OCI-LY3 (cell line): ENCODE results near the gene MYO16.

Experiments used
- H2AFZ ChIP-seq: fragments of 200-600, 300-600 bp; shearing (Covaris generic); 2 replicates; pipeline ENCODE4 v1.6.0; 2014; ENCODE audit warnings: antibody characterized with exemption, low read depth, low read length
- H3K27ac ChIP-seq: fragments of 200-600, 300-600 bp; sonication (generic); 2 replicates; pipeline ENCODE4 v1.5.1; 2014; ENCODE audit warnings: mild to moderate bottlenecking, low read length, moderate library complexity, mixed read lengths
- H3K27me3 ChIP-seq: fragments of 200-600, 300-600 bp; sonication (generic); 2 replicates; pipeline ENCODE4 v1.6.1; 2014; ENCODE audit warnings: low read depth, low read length, mixed read lengths
- H3K36me3 ChIP-seq: fragments of 200-600, 300-600 bp; sonication (generic); replicated peaks from 2 replicates; pipeline ENCODE3; 2014; ENCODE audit warnings: low read depth, low read length, mixed read lengths
- H3K4me1 ChIP-seq: fragments of 300-600, 200-600 bp; sonication (generic); 2 replicates; pipeline ENCODE4 v1.6.1; 2014; ENCODE audit warnings: low read length, mixed read lengths
- H3K4me2 ChIP-seq: fragments of 200-600, 300-600 bp; sonication (generic); 2 replicates; pipeline ENCODE4 v1.6.1; 2014; ENCODE audit warnings: low read length, mixed read lengths
- H3K4me3 ChIP-seq: fragments of 300-600, 200-600 bp; sonication (generic); 2 replicates; pipeline ENCODE4 v1.5.1; 2014; ENCODE audit warnings: antibody characterized with exemption, mild to moderate bottlenecking, low read length, moderate library complexity
- H3K79me2 ChIP-seq: fragments of 300-600, 200-600 bp; shearing (Covaris generic); 2 replicates; pipeline ENCODE4 v1.6.1; 2014; ENCODE audit warnings: mild to moderate bottlenecking, low read length, mixed read lengths
- H3K9ac ChIP-seq: fragments of 300-600, 200-600 bp; shearing (Covaris generic); 2 replicates; pipeline ENCODE4 v1.6.0; 2014; ENCODE audit warnings: mild to moderate bottlenecking, low read length, moderate library complexity
- H3K9me3 ChIP-seq: fragments of 200-600, 300-600 bp; shearing (Covaris generic); 2 replicates; pipeline ENCODE4 v1.6.1; 2014; ENCODE audit warnings: low read length, mixed read lengths; ENCODE audit not compliant: insufficient read depth
- H4K20me1 ChIP-seq: fragments of 200-600, 300-600 bp; sonication (generic); 2 replicates; pipeline ENCODE4 v1.6.1; 2016; ENCODE audit warnings: low read length, mixed read lengths; ENCODE audit not compliant: insufficient read depth
- EZH2phosphoT487 ChIP-seq: fragments of 200-600 bp; shearing (Covaris generic); IDR thresholded peaks from 2 replicates; pipeline ENCODE4 v1.6.1; 2018; ENCODE audit warnings: antibody characterized with exemption, mixed run types, low read depth
- TF ChIP-seq, protein P1 (sequence below): fragments of 200-600, 300-600 bp; sonication (generic); IDR thresholded peaks from 2 replicates; pipeline ENCODE4 v1.5.1; 2014; ENCODE audit warnings: antibody characterized with exemption, low read length, low read depth

MYO16 gene

DNA sequence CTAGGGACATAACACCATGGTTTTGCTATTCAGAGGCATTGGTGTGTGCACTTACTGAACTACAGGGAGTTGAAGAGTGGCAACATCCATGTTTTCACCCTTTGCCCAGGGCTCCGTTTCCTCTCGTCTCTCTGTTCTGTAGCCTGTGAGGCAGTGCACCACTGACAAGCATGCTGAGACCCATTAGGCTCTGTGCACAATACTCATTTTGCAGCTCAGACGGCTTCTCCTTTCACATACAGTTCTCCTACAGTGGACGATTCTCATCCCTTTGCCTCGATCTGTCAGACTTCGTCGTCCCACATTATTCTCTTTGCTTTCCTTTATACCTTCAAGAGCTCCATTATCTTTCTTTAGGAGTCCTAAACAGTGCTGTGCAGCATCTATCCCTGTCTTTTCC lies 403.7 kb downstream of the MYO16 start:
- no peak overlapping the region for H3K27ac ChIP-seq
- no peak overlapping the region for H3K4me2 ChIP-seq
- no peak overlapping the region for H2AFZ ChIP-seq
- no peaks in the 10 kb centered on the region for H4K20me1 ChIP-seq
- H3K27me3 ChIP-seq: no peaks in the 10 kb centered on the region
- H3K4me3 ChIP-seq: no peak overlapping the region
- no peaks in the 10 kb centered on the region for H3K4me1 ChIP-seq
- no peaks in the 10 kb centered on the region for H3K36me3 ChIP-seq
- no peaks in the 10 kb centered on the region for H3K9me3 ChIP-seq
- H3K9ac ChIP-seq: no peak overlapping the region
- no peaks in the 10 kb centered on the region for H3K79me2 ChIP-seq
- TF ChIP-seq, protein P1, sequence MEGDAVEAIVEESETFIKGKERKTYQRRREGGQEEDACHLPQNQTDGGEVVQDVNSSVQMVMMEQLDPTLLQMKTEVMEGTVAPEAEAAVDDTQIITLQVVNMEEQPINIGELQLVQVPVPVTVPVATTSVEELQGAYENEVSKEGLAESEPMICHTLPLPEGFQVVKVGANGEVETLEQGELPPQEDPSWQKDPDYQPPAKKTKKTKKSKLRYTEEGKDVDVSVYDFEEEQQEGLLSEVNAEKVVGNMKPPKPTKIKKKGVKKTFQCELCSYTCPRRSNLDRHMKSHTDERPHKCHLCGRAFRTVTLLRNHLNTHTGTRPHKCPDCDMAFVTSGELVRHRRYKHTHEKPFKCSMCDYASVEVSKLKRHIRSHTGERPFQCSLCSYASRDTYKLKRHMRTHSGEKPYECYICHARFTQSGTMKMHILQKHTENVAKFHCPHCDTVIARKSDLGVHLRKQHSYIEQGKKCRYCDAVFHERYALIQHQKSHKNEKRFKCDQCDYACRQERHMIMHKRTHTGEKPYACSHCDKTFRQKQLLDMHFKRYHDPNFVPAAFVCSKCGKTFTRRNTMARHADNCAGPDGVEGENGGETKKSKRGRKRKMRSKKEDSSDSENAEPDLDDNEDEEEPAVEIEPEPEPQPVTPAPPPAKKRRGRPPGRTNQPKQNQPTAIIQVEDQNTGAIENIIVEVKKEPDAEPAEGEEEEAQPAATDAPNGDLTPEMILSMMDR: no peak
- no peak for TF ChIP-seq EZH2phosphoT487

- Histone ChIP-seq H3K4me3 (no peak overlapping the region), H3K4me1 (no peaks in the 10 kb centered on the region), H4K20me1 (no peaks in the 10 kb centered on the region), H2AFZ (no peak overlapping the region), H3K27ac (no peak overlapping the region), H3K27me3 (no peaks in the 10 kb centered on the region), H3K36me3 (no peaks in the 10 kb centered on the region), H3K9ac (no peak overlapping the region), H3K4me2 (no peak overlapping the region), H3K9me3 (no peaks in the 10 kb centered on the region), H3K79me2 (no peaks in the 10 kb centered on the region)
- TF ChIP-seq, protein P1: no peak
- TF ChIP-seq EZH2phosphoT487: no peak
Observed at GRCh38 chr13:109036078-109036780, 406.8 kb downstream of the MYO16 start.

- Histone ChIP-seq H2AFZ (no peak overlapping the region), H4K20me1 (no peaks in the 10 kb centered on the region), H3K4me1 (no peaks in the 10 kb centered on the region), H3K4me2 (no peak overlapping the region), H3K79me2 (no peaks in the 10 kb centered on the region), H3K27ac (no peak overlapping the region), H3K36me3 (no peaks in the 10 kb centered on the region), H3K9ac (no peak overlapping the region), H3K4me3 (no peak overlapping the region), H3K9me3 (no peaks in the 10 kb centered on the region), H3K27me3 (no peaks in the 10 kb centered on the region)
- TF ChIP-seq, protein P1: no peak
- TF ChIP-seq EZH2phosphoT487: no peak
Observed at GRCh38 chr13:109043636-109044035, 414.2 kb downstream of the MYO16 start.

DNA sequence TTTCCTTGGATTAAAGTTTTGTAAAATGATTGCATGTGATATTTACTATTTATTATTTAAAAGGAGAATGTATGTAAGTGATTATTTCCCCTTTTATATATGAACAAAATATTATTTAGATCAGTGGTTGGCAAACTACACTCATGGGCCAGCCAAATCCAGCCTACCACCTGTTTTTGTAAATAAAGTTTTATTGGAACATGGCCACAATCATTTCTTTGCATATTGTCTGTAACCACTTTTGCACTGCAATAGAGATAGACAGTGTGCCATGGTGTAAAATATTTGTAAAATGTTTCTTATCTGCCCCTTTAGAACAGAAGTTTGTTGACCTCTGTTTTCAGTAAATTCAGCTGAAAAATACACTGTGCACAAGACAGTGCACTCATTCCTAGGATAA lies 426.4 kb downstream of the MYO16 start:
- Histone ChIP-seq H4K20me1 (no peaks in the 10 kb centered on the region), H3K4me3 (no peak overlapping the region)

More for the DNA sequence above, 426.4 kb downstream of the MYO16 start:
- H3K27ac ChIP-seq: no peak overlapping the region
- no peak overlapping the region for H3K9ac ChIP-seq
- no peaks in the 10 kb centered on the region for H3K36me3 ChIP-seq
- TF ChIP-seq, protein P1: no peak
- no peak for TF ChIP-seq EZH2phosphoT487
- no peaks in the 10 kb centered on the region for H3K4me1 ChIP-seq
- H3K4me2 ChIP-seq: no peak overlapping the region
- 0 out of 2 replicates have a peak, but pooled peaks cover 2% of the 10 kb centered on the region for H3K27me3 ChIP-seq
- no peaks in the 10 kb centered on the region for H3K9me3 ChIP-seq
- H2AFZ ChIP-seq: no peak overlapping the region
- H3K79me2 ChIP-seq: no peaks in the 10 kb centered on the region
